ENCODE data around the gene FAM89B.

GRCh38 chr11:65611028-65611757 lies 38.9 kb downstream of the FAM89B start:
- TF ChIP-seq CTCF (IDR thresholded peaks at IDR 0.05): no peak
- no peak for TF ChIP-seq POLR2A (IDR thresholded peaks at IDR 0.05)
